Fibroblast of pulmonary artery (primary cell): ENCODE measurements around the gene ZBED1.
"Not testable (repeated sequence)": the region's sequence is repeated elsewhere in the genome, so short reads cannot be mapped to it uniquely, and the experiment has no call there.

Experiments
- DNase-seq: peaks from one replicate; pipeline ENCODE4 v3.0.0-alpha.2; 2010; ENCODE audit warnings: low read depth
- H3K4me3 ChIP-seq: replicated peaks from 2 replicates; pipeline ENCODE4 v1.5.1; 2011; ENCODE audit warnings: low read depth, mild to moderate bottlenecking, control low read depth, low read length, moderate library complexity
- CTCF ChIP-seq: IDR thresholded peaks from 2 replicates; pipeline ENCODE4 v1.5.1; 2011; ENCODE audit warnings: mild to moderate bottlenecking, control low read depth, low read length, inconsistent platforms; ENCODE audit errors: missing control alignments

Gene ZBED1

GRCh38 chrX:2479420-2479780 is 21.4 kb downstream of the ZBED1 start:
- DNase-seq, result no peak
- no peak for TF ChIP-seq CTCF
- H3K4me3 ChIP-seq, result no peak overlapping the region

GRCh38 chrX:2478546-2479419 is 22.0 kb downstream of the ZBED1 start:
- no peak for DNase-seq
- no peak for TF ChIP-seq CTCF
- H3K4me3 ChIP-seq, result no peak overlapping the region

DNA sequence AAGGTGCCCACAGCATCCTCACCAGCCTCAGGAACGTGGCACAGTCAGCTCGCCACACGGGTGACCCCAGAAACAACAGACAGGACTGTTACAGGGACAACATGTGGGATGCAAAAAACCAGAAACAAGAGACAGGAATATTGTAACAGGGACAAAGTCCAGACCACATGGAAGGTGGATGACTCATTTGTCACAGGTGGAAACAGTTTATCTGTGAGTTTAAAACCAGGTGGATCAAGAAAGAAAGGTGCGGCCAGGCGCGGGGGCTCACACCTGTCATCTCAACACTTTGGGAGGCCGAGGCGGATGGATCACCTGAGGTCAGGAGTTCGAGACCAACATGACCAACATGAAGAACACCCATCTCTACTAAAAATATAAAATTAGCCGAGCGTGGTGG is 23.5 kb downstream of the ZBED1 start:
- DNase-seq, H3K4me3 ChIP-seq: not testable (repeated sequence)

GRCh38 chrX:2474963-2475726 is 25.6 kb downstream of the ZBED1 start:
- no peak for TF ChIP-seq CTCF
- no peak for DNase-seq
- no peak overlapping the region for H3K4me3 ChIP-seq

GRCh38 chrX:2474280-2474962 is 26.4 kb downstream of the ZBED1 start:
- TF ChIP-seq CTCF, result no peak
- no peak for DNase-seq
- H3K4me3 ChIP-seq, result no peak overlapping the region

DNA sequence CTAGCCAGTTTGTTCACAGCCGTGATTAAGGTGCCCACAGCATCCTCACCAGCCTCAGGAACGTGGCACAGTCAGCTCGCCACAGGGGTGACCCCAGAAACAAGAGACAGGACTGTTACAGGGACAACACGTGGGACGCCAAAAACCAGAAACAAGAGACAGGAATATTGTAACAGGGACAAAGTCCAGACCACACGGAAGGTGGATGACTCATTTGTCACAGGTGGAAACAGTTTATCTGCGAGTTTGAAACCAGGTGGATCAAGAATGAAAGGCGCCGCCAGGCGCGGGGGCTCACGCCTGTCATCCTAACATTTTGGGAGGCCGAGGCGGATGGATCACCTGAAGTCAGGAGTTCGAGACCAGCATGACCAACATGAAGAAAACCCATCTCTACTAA is 27.7 kb downstream of the ZBED1 start:
- H3K4me3 ChIP-seq, DNase-seq: not testable (repeated sequence)

GRCh38 chrX:2471641-2472040 is 29.1 kb downstream of the ZBED1 start:
- H3K4me3 ChIP-seq, result no peak overlapping the region
- DNase-seq, result no peak
- TF ChIP-seq CTCF, result no peak

GRCh38 chrX:2471126-2471525 is 29.6 kb downstream of the ZBED1 start:
- H3K4me3 ChIP-seq, DNase-seq: not testable (repeated sequence)

GRCh38 chrX:2469852-2470251 is 30.9 kb downstream of the ZBED1 start:
- not testable (repeated sequence) for H3K4me3 ChIP-seq, DNase-seq
